Breast epithelium (tissue), 3 donors: ENCODE measurements around the gene ASAH2B.

ENCODE experiments used
- POLR2A ChIP-seq: fragments of 450-650 bp; IDR thresholded peaks from one replicate; pipeline ENCODE4 v1.6.1; 2016; ENCODE audit warnings: antibody characterized with exemption, mild to moderate bottlenecking, moderate library complexity
- TF ChIP-seq, protein P1 (sequence below), 3 donors: fragments of 450-650 bp; IDR thresholded peaks; one replicate each; pipeline ENCODE4 v1.5.1; 2016 to 2017; ENCODE audit warnings: antibody characterized with exemption in 3 of 3, mild to moderate bottlenecking in 3 of 3, moderate library complexity in 3 of 3

DNA sequence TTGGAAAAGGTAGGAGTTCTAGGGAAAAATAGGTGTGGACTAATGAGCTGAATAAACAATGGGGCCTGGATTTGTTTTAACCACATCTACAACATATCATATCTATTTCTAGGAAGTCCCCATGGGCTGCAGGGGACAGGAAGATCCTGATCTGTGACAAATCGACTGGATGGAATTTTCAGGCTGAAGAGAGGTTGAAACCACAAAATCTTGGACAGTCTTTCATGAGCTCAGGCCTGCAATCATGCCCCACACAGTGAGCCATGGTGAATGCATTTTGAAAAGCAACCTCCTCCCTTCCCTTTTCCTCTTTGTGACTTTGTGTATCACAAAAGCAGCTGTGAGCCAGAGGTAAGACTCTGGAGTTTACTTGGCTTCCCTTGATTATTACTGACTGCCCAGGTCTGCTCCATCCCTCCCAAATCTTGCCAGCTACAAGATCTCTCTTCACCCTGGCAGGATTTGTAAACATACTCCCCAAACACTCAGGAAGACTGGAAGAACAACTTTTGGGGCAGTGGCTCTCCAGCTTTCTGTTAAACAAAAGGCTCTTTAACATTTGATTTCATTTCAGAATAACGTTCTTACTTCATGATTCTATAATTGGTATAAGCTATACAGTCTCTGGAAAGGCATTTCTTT, 66.4 kb downstream of the ASAH2B start:
- TF ChIP-seq, protein P1, sequence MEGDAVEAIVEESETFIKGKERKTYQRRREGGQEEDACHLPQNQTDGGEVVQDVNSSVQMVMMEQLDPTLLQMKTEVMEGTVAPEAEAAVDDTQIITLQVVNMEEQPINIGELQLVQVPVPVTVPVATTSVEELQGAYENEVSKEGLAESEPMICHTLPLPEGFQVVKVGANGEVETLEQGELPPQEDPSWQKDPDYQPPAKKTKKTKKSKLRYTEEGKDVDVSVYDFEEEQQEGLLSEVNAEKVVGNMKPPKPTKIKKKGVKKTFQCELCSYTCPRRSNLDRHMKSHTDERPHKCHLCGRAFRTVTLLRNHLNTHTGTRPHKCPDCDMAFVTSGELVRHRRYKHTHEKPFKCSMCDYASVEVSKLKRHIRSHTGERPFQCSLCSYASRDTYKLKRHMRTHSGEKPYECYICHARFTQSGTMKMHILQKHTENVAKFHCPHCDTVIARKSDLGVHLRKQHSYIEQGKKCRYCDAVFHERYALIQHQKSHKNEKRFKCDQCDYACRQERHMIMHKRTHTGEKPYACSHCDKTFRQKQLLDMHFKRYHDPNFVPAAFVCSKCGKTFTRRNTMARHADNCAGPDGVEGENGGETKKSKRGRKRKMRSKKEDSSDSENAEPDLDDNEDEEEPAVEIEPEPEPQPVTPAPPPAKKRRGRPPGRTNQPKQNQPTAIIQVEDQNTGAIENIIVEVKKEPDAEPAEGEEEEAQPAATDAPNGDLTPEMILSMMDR (IDR thresholded peaks at IDR 0.05): no peak
- no peak for TF ChIP-seq POLR2A
